NB4 (cell line): ENCODE data around the gene PKDCC.

Experiments used
- CTCF ChIP-seq: IDR thresholded peaks from one replicate; pipeline ENCODE4 v1.5.1; 2012; ENCODE audit warnings: low read depth, low read length
- MAX ChIP-seq: IDR thresholded peaks from 2 replicates; pipeline ENCODE4 v1.6.1; 2011; ENCODE audit warnings: low read depth, low read length
- MYC ChIP-seq: IDR thresholded peaks from 2 replicates; pipeline ENCODE4 v1.6.1; 2011; ENCODE audit warnings: low read depth, low read length
- POLR2A ChIP-seq: IDR thresholded peaks from 2 replicates; pipeline ENCODE4 v1.6.1; 2011; ENCODE audit warnings: mild to moderate bottlenecking; ENCODE audit not compliant: insufficient read length; ENCODE audit errors: extremely low read depth

- TF ChIP-seq CTCF (no peak), MAX (no peak), POLR2A (no peak), MYC (no peak)
Measured at GRCh38 chr2:42030200-42030759, 17.5 kb upstream of the PKDCC start.
